ENCODE measurements around the gene ADAMTS16. TPM values are rescaled to one million over a fixed set of nuclear protein-coding genes. Genes with fewer than 3 reads are reported as not detected.

Gene ADAMTS16
- total and polyA plus RNA-seq, 9 of the 15 experiments (the other 6 are each of a cell fraction or from before 2014, with no cell fraction given), result not detected

GRCh38 chr5:5135957-5136676 is 4.0 kb upstream of the ADAMTS16 start (continued):
- TF ChIP-seq CHD7 (IDR thresholded peaks at IDR 0.05; ENCODE audit: low read depth, low read length), result no peak
- TF ChIP-seq PHF21A (IDR thresholded peaks at IDR 0.05; ENCODE audit: borderline replicate concordance, low read depth), result no peak
- TF ChIP-seq ZBTB40 (IDR thresholded peaks at IDR 0.05), result peak; percentile 87
- TF ChIP-seq ZBTB40 (CRISPR knock-in tag; IDR thresholded peaks at IDR 0.05), result peak; percentile 26; the same call in 1 of the 2 replicates
